ENCODE results near the gene HMGN3. TPM values are rescaled to one million over a fixed set of nuclear protein-coding genes. Genes with fewer than 3 reads are reported as not detected.

HMGN3 gene
- total RNA-seq, 1 experiment from 2014 or later, result 246 TPM

GRCh38 chr6:79173378-79173777 lies 61.1 kb downstream of the HMGN3 start:
- Histone ChIP-seq H3K4me3 (ENCODE audit: low read depth, low read length) (no peak overlapping the region), H3K4me1 (no peaks in the 10 kb centered on the region), H3K27me3 (replicated peaks; ENCODE audit: control insufficient read depth, insufficient read depth, low read length) (no peaks in the 10 kb centered on the region), H3K36me3 (ENCODE audit: control insufficient read depth, insufficient read depth, low read length) (no peaks in the 10 kb centered on the region), H3K9me3 (peaks cover 8% of the 10 kb centered on the region; the same call in 1 of the 2 replicates)
- peaks cover 12% of the 10 kb centered on the region for H3K4me1 Mint-ChIP-seq (ENCODE audit: low read depth, unreplicated experiment)
- CTCF ChIA-PET, result no interaction called here
- intact Hi-C loops (cut with micrococcal nuclease; ENCODE audit: unreplicated experiment), result no loop called here
- H3K9me3 Mint-ChIP-seq (ENCODE audit: unreplicated experiment), result no peaks in the 10 kb centered on the region
- no peak overlapping the region for H3K4me3 Mint-ChIP-seq (ENCODE audit: unreplicated experiment)
- POLR2A ChIA-PET, result no interaction called here
- no peaks in the 10 kb centered on the region for H3K36me3 Mint-ChIP-seq (ENCODE audit: insufficient read depth, unreplicated experiment)
- H3K27me3 Mint-ChIP-seq (ENCODE audit: insufficient read depth, unreplicated experiment), result no peaks in the 10 kb centered on the region
- TF ChIP-seq CTCF (IDR thresholded peaks at IDR 0.05; ENCODE audit: insufficient read depth in 1 of 2, low read depth in 1 of 2, low read length in 1 of 2, severe bottlenecking in 1 of 2, unreplicated experiment in 1 of 2), result no peak
- DNase-seq, result no peak
- no TSS peak for BruUV-seq (replicated peaks)
- no peak overlapping the region for H3K27ac Mint-ChIP-seq (ENCODE audit: unreplicated experiment)

GRCh38 chr6:79170959-79171358 lies 63.5 kb downstream of the HMGN3 start:
- Histone ChIP-seq H3K4me3 (ENCODE audit: low read depth, low read length) (no peak overlapping the region), H3K27me3 (replicated peaks; ENCODE audit: control insufficient read depth, insufficient read depth, low read length) (no peaks in the 10 kb centered on the region), H3K9me3 (peaks cover 2% of the 10 kb centered on the region; the same call in 1 of the 2 replicates), H3K4me1 (no peaks in the 10 kb centered on the region), H3K36me3 (ENCODE audit: control insufficient read depth, insufficient read depth, low read length) (no peaks in the 10 kb centered on the region)
- DNase-seq, result no peak
- TF ChIP-seq CTCF (IDR thresholded peaks at IDR 0.05; ENCODE audit: insufficient read depth in 1 of 2, low read depth in 1 of 2, low read length in 1 of 2, severe bottlenecking in 1 of 2, unreplicated experiment in 1 of 2), result no peak
- Mint-ChIP-seq H3K27ac (ENCODE audit: unreplicated experiment) (no peak overlapping the region), H3K4me1 (ENCODE audit: low read depth, unreplicated experiment) (peaks cover 12% of the 10 kb centered on the region), H3K4me3 (ENCODE audit: unreplicated experiment) (no peak overlapping the region), H3K36me3 (ENCODE audit: insufficient read depth, unreplicated experiment) (no peaks in the 10 kb centered on the region), H3K9me3 (ENCODE audit: unreplicated experiment) (no peaks in the 10 kb centered on the region), H3K27me3 (ENCODE audit: insufficient read depth, unreplicated experiment) (no peaks in the 10 kb centered on the region)
- POLR2A ChIA-PET, result interaction anchor here (0.7 kb wide), 1 partner anchor 12 kb away, joined by 3 read pairs; no protein-coding TSS in a partner anchor
- CTCF ChIA-PET, result no interaction called here
- intact Hi-C loops (cut with micrococcal nuclease; ENCODE audit: unreplicated experiment), result no loop called here
- no TSS peak for BruUV-seq (replicated peaks)

GRCh38 chr6:79170431-79170830 lies 64.1 kb downstream of the HMGN3 start:
- ChIA-PET CTCF (no interaction called here), POLR2A (no interaction called here)
- TF ChIP-seq CTCF (IDR thresholded peaks at IDR 0.05; ENCODE audit: insufficient read depth in 1 of 2, low read depth in 1 of 2, low read length in 1 of 2, severe bottlenecking in 1 of 2, unreplicated experiment in 1 of 2), result no peak
- no peaks in the 10 kb centered on the region for H3K36me3 Mint-ChIP-seq (ENCODE audit: insufficient read depth, unreplicated experiment)
- H3K4me3 Mint-ChIP-seq (ENCODE audit: unreplicated experiment), result no peak overlapping the region
- intact Hi-C loops (cut with micrococcal nuclease; ENCODE audit: unreplicated experiment), result no loop called here
- no peaks in the 10 kb centered on the region for H3K9me3 ChIP-seq
- H3K4me1 ChIP-seq, result no peaks in the 10 kb centered on the region
- H3K27me3 Mint-ChIP-seq (ENCODE audit: insufficient read depth, unreplicated experiment), result no peaks in the 10 kb centered on the region
- H3K27ac Mint-ChIP-seq (ENCODE audit: unreplicated experiment), result no peak overlapping the region
- H3K9me3 Mint-ChIP-seq (ENCODE audit: unreplicated experiment), result no peaks in the 10 kb centered on the region
- BruUV-seq (replicated peaks), result no TSS peak
- H3K27me3 ChIP-seq (replicated peaks; ENCODE audit: control insufficient read depth, insufficient read depth, low read length), result no peaks in the 10 kb centered on the region
- DNase-seq, result no peak
- H3K4me3 ChIP-seq (ENCODE audit: low read depth, low read length), result no peak overlapping the region
- H3K4me1 Mint-ChIP-seq (ENCODE audit: low read depth, unreplicated experiment), result peaks cover 12% of the 10 kb centered on the region
- no peaks in the 10 kb centered on the region for H3K36me3 ChIP-seq (ENCODE audit: control insufficient read depth, insufficient read depth, low read length)

Data from Caco-2 (cell line).